HG03342 (cell line): Measurements from ENCODE around the gene MME.
"Not testable (repeated sequence)": the region's sequence is repeated elsewhere in the genome, so short reads cannot be mapped to it uniquely, and the experiment has no call there.

Source experiments
- ATAC-seq: cut with Tn5 transposase; IDR thresholded peaks from one replicate; pipeline ENCODE4 v1.9.1; 2021; ENCODE audit warnings: mild to moderate bottlenecking, moderate library complexity; ENCODE audit not compliant: unreplicated experiment

MME gene

GRCh38 chr3:155190691-155191090 lies 110.6 kb downstream of the MME start:
- no peak for ATAC-seq

GRCh38 chr3:155192957-155193746 lies 113.0 kb downstream of the MME start:
- ATAC-seq: no peak

DNA sequence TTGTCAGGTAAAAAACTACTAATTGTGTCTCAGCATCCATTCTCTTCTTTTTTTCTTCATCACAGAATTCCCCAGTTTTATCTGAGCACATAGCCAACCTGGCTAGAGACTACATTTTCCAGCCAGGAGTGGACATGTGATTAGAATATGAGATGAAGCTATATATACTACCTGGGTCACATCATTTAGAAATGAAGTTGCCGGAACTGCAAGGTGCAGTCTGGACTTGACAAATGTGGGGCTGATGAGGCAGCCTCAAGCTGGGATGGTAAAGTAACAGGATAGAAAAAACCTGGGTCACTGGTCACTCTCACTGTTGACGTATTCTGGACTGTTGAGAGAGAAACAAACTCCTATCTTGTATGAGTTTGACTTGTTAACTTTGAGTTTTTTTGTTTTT lies 113.7 kb downstream of the MME start:
- ATAC-seq: no peak

DNA sequence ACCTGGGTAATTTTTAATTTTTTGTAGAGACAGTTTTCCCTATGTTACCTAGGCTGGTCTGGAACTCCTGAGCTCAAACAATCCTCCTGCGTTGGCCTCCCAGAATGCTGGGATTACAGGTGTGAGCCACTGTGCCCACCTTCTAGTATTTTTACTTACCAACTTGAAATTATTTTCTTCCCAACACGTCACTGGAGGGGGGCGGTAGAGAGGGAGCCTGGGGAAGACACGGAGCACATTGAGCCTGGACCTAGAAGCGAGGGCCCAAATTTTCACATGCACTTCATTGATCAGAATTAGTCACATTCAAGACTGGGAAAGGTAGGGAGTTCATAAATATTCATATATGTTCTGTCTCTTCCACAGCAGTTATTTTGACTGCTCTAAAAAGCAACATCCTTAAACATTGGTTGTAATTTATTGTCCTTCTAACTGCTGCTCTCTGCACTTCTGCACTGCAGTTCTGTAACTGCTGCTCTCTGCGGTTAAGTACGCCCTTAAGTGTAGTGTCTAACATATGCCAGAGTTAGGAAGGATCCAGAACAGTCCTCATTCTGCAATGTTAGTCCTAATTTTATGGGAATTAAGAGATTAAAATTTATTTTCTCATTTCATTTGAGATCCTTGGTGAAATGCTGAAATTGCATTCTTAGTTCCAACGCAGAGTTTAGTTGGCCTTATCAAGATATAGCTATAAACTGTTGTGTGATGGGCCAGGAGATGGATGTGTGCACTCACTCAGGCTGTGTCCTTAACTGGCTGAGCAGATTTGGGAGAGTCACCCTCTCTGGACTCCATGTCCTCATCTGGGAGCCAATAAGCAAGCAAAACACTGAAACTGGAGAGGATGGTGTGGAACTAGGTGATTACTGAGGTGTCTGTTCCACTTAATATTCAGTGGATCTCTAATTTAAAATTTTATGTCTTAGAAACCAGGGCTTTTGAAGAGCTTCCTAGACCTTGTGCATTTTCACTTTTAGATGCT lies 115.1 kb downstream of the MME start:
- ATAC-seq: no peak

DNA sequence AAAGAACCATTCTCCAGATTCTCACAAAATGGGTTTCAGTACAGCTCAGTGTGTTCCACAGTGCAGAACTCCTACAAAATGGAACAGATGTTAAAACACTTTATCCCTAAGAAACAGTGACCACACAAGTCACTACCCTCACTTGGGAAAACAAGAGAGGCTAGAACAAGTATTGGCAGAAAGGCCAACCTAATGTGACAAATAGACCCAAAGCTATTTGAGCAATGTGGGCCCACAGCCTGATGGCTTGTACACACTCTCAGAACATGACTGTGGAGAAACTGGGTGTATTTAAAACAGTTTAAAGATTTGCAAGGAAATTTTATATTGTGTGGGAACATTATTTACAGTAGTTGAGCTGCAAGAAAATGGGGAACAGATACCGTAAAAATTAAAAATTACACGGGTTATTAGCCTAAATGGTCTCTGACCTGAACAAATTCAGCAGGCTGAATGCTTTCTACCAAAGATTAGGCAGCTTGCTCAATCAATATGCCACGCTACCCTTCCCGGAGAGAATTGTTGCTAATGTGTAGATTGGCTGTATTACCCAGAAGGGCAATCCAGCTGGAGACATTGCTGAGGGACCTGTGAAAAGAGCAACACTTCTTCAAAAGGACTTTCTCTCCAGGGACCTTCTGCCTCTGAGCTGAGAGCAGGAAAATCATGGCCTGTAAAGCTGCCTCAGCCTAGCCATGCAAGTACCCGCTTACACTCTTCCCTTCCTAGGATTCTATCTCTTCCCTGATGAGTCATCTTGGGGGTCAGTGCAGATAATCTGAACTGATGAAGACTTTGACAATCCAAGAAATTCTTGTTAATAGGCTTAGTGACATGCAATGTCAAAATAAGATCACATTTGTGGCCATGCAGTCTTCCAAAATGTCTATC lies 116.3 kb downstream of the MME start:
- no peak for ATAC-seq

GRCh38 chr3:155197786-155198185 lies 117.7 kb downstream of the MME start:
- no peak for ATAC-seq

GRCh38 chr3:155202626-155203025 lies 122.5 kb downstream of the MME start:
- no peak for ATAC-seq

- ATAC-seq: no peak
These were observed 124.7 kb downstream of the MME start for GRCh38 chr3:155204851-155205250.

GRCh38 chr3:155208183-155208800 lies 128.2 kb downstream of the MME start:
- no peak for ATAC-seq

GRCh38 chr3:155210736-155211135 lies 130.6 kb downstream of the MME start:
- ATAC-seq: no peak

- ATAC-seq: no peak
These were observed 131.1 kb downstream of the MME start for GRCh38 chr3:155211266-155211665.

- no peak for ATAC-seq
These were observed 131.8 kb downstream of the MME start for GRCh38 chr3:155211940-155212339.

- ATAC-seq: not testable (repeated sequence)
These were observed 135.9 kb downstream of the MME start for GRCh38 chr3:155216007-155216406.

- no peak for ATAC-seq
These were observed 137.5 kb downstream of the MME start for GRCh38 chr3:155217591-155217990.

- ATAC-seq: no peak
These were observed 138.3 kb downstream of the MME start for GRCh38 chr3:155218462-155218861.

DNA sequence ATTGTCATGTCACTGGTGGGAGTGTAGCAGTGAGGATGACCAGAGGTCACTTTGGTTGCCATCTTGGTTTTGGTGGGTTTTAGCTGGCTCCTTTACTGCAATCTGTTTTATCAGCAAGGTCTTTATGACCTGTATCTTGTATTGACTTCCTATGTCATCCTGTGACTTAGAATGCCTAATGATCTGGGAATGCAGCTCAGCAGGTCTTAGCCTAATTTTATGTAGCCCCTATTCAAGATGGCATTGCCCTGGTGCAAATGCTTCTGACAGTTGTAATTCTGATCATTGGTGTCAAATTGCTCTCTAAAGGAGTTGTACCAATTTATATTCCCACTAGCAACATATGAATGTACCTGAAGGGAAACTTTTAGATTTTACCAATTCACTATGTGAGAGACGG lies 139.0 kb downstream of the MME start:
- no peak for ATAC-seq

DNA sequence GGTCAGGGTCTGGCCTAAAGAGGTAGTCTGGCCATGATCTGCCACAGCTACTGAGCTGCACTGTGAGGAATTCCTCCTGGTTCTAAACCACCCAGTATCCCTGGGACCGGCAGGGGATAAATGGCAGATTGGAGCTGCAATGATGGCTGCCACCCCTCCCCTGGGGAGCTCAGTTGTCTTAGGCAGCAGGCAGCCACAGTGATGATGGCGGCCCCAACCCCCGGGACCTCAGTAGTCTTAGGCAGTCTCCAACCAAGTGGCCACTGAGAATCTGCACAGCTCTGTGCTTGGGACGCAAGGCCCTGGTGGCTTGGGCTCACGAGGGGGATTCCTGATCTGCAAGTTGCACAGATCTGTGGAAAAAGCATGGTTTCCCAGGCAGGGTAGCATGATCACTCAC lies 145.3 kb downstream of the MME start:
- no peak for ATAC-seq

- no peak for ATAC-seq
These were observed 147.0 kb downstream of the MME start for GRCh38 chr3:155227141-155227540.

GRCh38 chr3:155228676-155229075 lies 148.6 kb downstream of the MME start:
- ATAC-seq: no peak

DNA sequence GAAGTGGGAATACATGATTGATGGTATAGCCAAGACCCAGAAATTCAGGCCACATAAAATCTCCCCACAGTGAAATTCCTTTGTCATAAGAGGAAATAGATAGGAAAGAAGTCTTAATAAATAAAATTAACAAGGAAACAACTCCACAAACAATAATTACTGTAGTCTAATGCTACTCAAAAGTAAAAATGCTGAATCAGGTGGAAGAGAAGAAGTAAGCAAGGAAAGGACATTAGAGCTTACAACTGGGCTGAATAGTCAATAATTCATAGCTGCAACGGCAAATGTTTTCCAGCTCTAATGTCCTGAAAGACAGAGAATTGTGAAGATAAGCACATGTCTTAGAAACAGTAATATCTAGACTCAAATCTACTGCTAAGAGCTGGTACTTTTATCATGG lies 149.0 kb downstream of the MME start:
- ATAC-seq: no peak
